Urinary bladder (tissue), 4 donors: ENCODE measurements around the gene KCNK5. TPM values are rescaled to one million over a fixed set of nuclear protein-coding genes. Genes with fewer than 3 reads are reported as not detected.

Experiments used
- DNase-seq: peaks from one replicate; pipeline ENCODE4 v3.0.0-alpha.2; 2015; ENCODE audit errors: extremely low spot score
- H3K27ac ChIP-seq: one replicate; pipeline ENCODE4 v1.5.1; 2013; ENCODE audit warnings: low read depth, mild to moderate bottlenecking, moderate library complexity
- H3K36me3 ChIP-seq: one replicate; pipeline ENCODE4 v1.6.1; 2013; ENCODE audit warnings: mild to moderate bottlenecking, moderate library complexity; ENCODE audit not compliant: insufficient read depth
- H3K4me1 ChIP-seq: one replicate; pipeline ENCODE4 v1.6.1; 2013; ENCODE audit warnings: mild to moderate bottlenecking, moderate library complexity; ENCODE audit not compliant: insufficient read depth
- H3K4me3 ChIP-seq: one replicate; pipeline ENCODE4 v1.5.1; 2013; ENCODE audit warnings: low read depth, low read length
- WGBS: extraction: QIAGEN DNeasy Blood & Tissue Kit; methylation state at CpG from one replicate; pipeline ENCODE4 v1.1.7; 2013; 5-methylcytosine and 5-hydroxymethylcytosine counted together
- polyA plus RNA-seq: library from polyadenylated mRNA; stranded (reverse); fragments of 200-250 nt; gene quantifications from one replicate; pipeline ENCODE4 v1.2.3, GENCODE V29; 2013
- total RNA-seq: library from RNA; depleted of rRNA; stranded (reverse); fragments of >200 nt; gene quantifications from one replicate; pipeline ENCODE4 v1.2.3, GENCODE V29; 2014
- donor health status: healthy with polysubstance abuse.
- donor health status: healthy.

Gene KCNK5
- total and polyA plus RNA-seq, 2 donors: 2.3 to 3.1 TPM

GRCh38 chr6:39217177-39217864 is 12.0 kb downstream of the KCNK5 start:
- no peaks in the 10 kb centered on the region for H3K36me3 ChIP-seq
- H3K4me3 ChIP-seq: no peak overlapping the region
- peaks cover 3% of the 10 kb centered on the region for H3K4me1 ChIP-seq
- H3K27ac ChIP-seq: no peak overlapping the region
- no peak for DNase-seq
- 80% methylated on average over 11 of the region's 11 CpGs for WGBS

- WGBS: 76% methylated on average over 10 of the region's 10 CpGs
- no peak for DNase-seq
- Histone ChIP-seq H3K4me1 (peaks cover 3% of the 10 kb centered on the region), H3K27ac (no peak overlapping the region), H3K36me3 (no peaks in the 10 kb centered on the region), H3K4me3 (no peak overlapping the region)
Observed at GRCh38 chr6:39215640-39216158, 13.6 kb downstream of the KCNK5 start.

GRCh38 chr6:39214846-39215639 is 14.2 kb downstream of the KCNK5 start:
- H3K4me3 ChIP-seq: no peak overlapping the region
- H3K36me3 ChIP-seq: no peaks in the 10 kb centered on the region
- 46% methylated on average over 10 of the region's 10 CpGs for WGBS

DNA sequence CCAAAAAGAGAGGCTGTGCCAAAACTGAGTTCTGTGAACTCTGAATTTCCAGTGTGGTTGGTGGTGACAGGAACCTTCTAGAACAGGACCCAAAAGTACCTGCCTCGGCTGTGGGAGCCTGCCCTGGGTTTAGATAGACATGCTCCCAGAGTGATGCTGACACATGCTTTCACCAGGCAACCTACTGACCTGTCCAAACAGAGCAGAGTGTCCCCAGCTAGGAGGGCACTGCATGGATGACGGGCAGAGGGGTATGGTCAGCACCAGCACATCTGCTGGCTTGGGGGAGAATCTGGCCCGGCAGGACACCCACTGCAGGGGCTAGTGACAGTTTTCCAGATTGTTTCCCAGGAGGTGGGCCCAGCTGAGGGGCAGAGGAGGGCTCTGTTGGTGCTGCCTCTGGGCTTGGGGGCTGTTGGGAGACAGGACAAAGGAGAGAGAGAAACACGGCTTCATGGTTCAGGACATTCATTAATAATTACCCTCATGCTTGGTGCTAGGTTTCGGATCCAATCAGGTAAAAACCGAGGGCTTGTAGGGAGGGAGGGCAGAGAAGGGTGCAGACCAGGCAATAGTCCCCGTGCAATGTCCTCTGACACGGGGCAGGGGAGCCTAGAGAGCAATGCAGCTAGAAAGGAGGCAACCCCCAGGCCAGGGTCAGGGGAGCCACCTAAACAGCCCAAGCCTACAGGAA is 15.0 kb downstream of the KCNK5 start:
- Histone ChIP-seq H3K4me1 (peaks cover 3% of the 10 kb centered on the region), H3K27ac (no peak overlapping the region), H3K36me3 (no peaks in the 10 kb centered on the region), H3K4me3 (no peak overlapping the region)
- 75% methylated on average over 8 of the region's 8 CpGs for WGBS
- no peak for DNase-seq

More at GRCh38 chr6:39214846-39215639, 14.2 kb downstream of the KCNK5 start:
- Histone ChIP-seq H3K27ac (no peak overlapping the region), H3K4me1 (peaks cover 3% of the 10 kb centered on the region)
- DNase-seq: no peak

GRCh38 chr6:39213195-39213920 is 15.9 kb downstream of the KCNK5 start:
- no peak for DNase-seq
- 91% methylated on average over 8 of the region's 8 CpGs for WGBS

DNA sequence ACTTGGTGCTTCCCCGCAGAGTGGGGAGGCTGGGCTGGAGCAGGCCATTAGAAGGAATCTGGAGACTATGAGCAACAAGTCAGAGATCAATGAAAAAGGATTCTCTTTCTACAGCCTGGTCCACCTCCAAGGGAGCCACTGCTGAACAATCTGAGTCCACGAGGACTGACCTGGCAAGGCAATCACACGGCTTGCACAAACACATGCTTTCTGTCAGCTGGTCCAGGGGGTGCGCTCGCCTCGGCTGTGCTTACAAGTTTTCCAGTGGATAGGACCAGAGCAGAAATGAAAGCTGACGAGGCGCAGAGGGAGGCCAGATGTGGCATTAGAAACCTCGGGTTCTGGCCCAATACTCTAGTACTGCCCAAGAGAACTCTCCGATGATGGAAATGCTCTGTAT is 18.1 kb downstream of the KCNK5 start:
- H3K36me3 ChIP-seq: no peaks in the 10 kb centered on the region
- 81% methylated on average over 10 of the region's 10 CpGs for WGBS
- H3K4me3 ChIP-seq: no peak overlapping the region
- DNase-seq: no peak
- H3K27ac ChIP-seq: no peak overlapping the region
- peaks cover 3% of the 10 kb centered on the region for H3K4me1 ChIP-seq

More at GRCh38 chr6:39213195-39213920, 15.9 kb downstream of the KCNK5 start:
- Histone ChIP-seq H3K27ac (no peak overlapping the region), H3K36me3 (no peaks in the 10 kb centered on the region), H3K4me1 (peaks cover 3% of the 10 kb centered on the region), H3K4me3 (no peak overlapping the region)

DNA sequence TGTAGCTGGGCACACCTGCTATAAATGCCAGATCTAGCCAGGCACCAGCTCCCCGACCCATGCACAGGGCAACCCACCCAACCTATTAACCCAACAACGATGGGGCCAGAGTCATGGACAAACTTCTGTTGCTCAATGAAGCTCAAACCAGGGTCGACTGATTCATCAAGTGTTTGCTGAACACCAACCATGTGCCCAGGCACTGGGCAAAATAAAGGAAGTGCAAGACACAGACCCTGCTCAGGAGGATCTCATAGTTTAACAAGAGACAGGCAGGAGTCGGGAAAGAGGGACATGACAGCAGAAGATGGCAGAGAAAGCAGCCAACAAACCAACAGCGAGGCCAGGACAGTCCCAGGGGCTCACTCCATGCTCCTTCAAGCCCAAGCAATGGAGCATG is 18.8 kb downstream of the KCNK5 start:
- H3K27ac ChIP-seq: no peak overlapping the region
- DNase-seq: no peak
- no peaks in the 10 kb centered on the region for H3K4me1 ChIP-seq
- H3K36me3 ChIP-seq: no peaks in the 10 kb centered on the region
- 87% methylated on average over 5 of the region's 5 CpGs for WGBS
- no peak overlapping the region for H3K4me3 ChIP-seq

- H3K27ac ChIP-seq: no peak overlapping the region
- WGBS: 58% methylated on average over 6 of the region's 6 CpGs
- H3K36me3 ChIP-seq: no peaks in the 10 kb centered on the region
- no peak overlapping the region for H3K4me3 ChIP-seq
- H3K4me1 ChIP-seq: no peaks in the 10 kb centered on the region
- DNase-seq: no peak
Observed at GRCh38 chr6:39209911-39210310, 19.4 kb downstream of the KCNK5 start.

DNA sequence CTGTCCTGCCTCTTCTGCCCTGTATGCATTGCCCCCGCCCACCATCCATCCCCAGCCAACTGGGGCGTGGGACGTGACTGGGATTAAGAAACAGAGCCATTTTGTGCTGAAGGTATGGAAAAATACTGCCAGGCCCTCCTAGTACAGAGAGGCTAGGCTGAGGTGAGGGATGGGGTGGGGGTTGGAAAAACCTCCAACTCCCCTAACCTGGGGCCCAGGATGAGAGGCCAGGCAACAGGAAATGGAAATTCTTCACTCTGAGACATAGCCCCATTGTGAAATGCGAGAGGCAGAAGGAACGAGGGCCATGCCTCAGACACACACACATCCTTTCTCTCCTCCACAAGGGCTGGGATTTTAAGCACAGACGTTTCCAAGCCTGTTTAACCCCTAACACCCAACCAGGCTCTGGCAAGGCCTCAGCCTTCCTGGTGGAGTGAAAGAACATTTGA is 19.9 kb downstream of the KCNK5 start:
- no peak for DNase-seq
- Histone ChIP-seq H3K4me1 (peaks cover 3% of the 10 kb centered on the region), H3K36me3 (no peaks in the 10 kb centered on the region), H3K27ac (no peak overlapping the region), H3K4me3 (no peak overlapping the region)
- WGBS: 51% methylated on average over 6 of the region's 6 CpGs

GRCh38 chr6:39208223-39208739 is 21.0 kb downstream of the KCNK5 start:
- WGBS: 39% methylated on average over 6 of the region's 6 CpGs

GRCh38 chr6:39207416-39208222 is 21.7 kb downstream of the KCNK5 start:
- H3K4me3 ChIP-seq: no peak overlapping the region
- no peaks in the 10 kb centered on the region for H3K36me3 ChIP-seq
- peaks cover 3% of the 10 kb centered on the region for H3K4me1 ChIP-seq
- H3K27ac ChIP-seq: no peak overlapping the region
- DNase-seq: no peak
- WGBS: 86% methylated on average over 8 of the region's 8 CpGs

More at GRCh38 chr6:39208223-39208739, 21.0 kb downstream of the KCNK5 start:
- Histone ChIP-seq H3K4me1 (peaks cover 3% of the 10 kb centered on the region), H3K4me3 (no peak overlapping the region), H3K27ac (no peak overlapping the region), H3K36me3 (no peaks in the 10 kb centered on the region)
- no peak for DNase-seq

- no peak overlapping the region for H3K4me3 ChIP-seq
- no peak for DNase-seq
- no peaks in the 10 kb centered on the region for H3K36me3 ChIP-seq
- H3K27ac ChIP-seq: no peak overlapping the region
- WGBS: 85% methylated on average over 10 of the region's 10 CpGs
- peaks cover 3% of the 10 kb centered on the region for H3K4me1 ChIP-seq
Observed at GRCh38 chr6:39206250-39206721, 23.0 kb downstream of the KCNK5 start.
